ENCODE measurements around the gene MRFAP1.
"Not testable (repeated sequence)": the region's sequence is repeated elsewhere in the genome, so short reads cannot be mapped to it uniquely, and the experiment has no call there.

MRFAP1 gene

DNA sequence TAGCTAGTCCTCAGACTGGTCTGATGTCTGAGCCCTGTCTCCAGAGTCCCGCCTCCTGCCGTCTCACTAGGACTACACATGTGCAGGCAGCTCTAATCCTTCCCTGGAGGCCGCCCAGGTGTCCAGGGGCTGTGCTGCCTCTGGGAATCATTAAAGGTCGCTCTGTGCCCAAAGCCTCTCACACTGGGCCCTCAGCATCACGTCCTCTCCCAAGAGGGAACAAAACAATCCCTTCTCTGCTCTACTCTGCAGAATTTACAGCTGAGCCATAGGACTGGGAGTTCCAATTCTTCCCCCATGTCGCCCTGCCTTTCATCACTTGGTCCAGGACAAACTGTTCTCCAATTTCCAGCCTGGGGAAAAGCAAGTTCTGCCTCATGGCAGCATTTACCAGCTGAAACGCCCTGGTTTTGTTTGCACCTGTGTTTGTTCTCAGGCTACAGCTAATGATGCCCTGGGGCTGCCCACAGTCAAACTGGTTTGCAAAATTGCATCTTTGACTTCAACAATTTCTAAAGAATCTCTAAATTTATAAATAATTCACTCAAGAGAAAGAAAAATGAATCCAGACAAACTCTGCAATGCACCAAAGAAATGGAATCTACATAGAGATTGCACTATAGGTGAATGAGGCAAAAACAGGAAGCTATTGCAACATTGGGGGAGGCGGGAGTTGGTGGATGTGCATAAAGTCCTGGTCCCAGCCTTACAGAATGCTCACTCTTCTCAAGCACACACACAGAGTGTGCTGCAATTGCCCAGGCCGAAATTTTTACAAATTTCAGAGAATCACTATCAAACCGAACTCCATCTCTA is 7.2 kb upstream of the MRFAP1 start:
- no peak for DNase-seq (ENCODE audit: low read depth in 1 of 2, low spot score in 1 of 2)

GRCh38 chr4:6634746-6635145 is 5.7 kb upstream of the MRFAP1 start:
- DNase-seq (ENCODE audit: low read depth in 1 of 2, low spot score in 1 of 2), result no peak

GRCh38 chr4:6639137-6639680 is 1.3 kb upstream of the MRFAP1 start:
- DNase-seq (ENCODE audit: low read depth in 1 of 2, low spot score in 1 of 2), result no peak

GRCh38 chr4:6641164-6641970 is 882 bp downstream of the MRFAP1 start:
- no peak for DNase-seq (ENCODE audit: low read depth in 1 of 2, low spot score in 1 of 2)

DNA sequence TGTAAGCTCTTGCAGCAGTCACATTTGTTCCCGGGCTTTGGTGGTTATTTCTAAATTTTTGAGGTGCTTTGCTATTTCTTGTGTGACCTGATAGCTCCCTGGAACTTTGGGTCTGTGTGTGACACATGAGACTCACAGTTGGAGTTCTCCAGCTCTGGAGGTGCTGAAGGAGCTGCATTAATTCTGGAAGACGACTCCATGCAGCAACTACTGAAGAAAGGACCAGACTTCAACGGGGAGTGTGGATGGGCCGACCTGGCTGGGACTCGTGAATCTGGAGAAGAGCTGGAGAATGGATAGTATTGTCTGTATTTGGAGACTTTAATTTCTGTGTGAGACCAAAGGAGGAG is 1.5 kb downstream of the MRFAP1 start:
- no peak for DNase-seq (ENCODE audit: low read depth in 1 of 2, low spot score in 1 of 2)

- DNase-seq (ENCODE audit: low read depth in 1 of 2, low spot score in 1 of 2), result no peak
These were observed 2.8 kb downstream of the MRFAP1 start for GRCh38 chr4:6643141-6643847.

DNA sequence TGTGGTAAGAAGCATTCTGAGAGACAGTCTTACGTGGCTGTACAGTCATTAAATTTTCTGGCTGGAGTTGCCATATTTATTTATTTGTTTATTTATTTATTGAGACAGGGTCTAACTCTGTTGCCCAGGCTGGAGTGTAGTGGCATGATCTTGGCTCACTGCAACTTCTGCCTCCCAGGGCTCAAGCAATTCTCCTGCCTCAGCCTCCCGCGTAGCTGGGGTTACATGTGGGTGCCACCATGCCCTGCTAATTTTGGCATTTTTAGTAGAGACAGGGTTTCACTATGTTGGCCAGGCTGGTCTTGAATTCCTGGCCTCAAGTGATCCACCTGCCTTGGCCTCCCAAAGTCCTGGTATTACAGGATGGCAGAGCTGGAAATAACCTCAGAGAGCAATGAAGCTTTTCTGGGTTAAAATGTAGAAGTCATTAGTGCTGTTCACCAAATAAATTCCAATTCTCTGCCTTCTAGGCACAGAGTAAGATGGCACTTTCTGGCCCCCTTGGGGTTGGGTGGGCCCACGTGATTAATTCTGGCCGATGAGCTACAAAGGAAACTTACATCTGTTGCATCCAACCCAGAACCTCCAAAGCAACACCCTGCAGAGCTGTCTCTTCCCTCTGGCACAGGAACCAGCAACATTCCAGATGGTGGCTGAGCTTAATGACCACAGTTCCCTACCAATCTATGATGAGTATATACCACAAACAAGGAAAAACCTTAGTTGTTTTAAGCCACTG is 4.5 kb downstream of the MRFAP1 start:
- DNase-seq (ENCODE audit: low read depth in 1 of 2, low spot score in 1 of 2), result no peak

- DNase-seq (ENCODE audit: low read depth in 1 of 2, low spot score in 1 of 2), result no peak
These were observed 6.7 kb downstream of the MRFAP1 start for GRCh38 chr4:6647169-6647568.

DNA sequence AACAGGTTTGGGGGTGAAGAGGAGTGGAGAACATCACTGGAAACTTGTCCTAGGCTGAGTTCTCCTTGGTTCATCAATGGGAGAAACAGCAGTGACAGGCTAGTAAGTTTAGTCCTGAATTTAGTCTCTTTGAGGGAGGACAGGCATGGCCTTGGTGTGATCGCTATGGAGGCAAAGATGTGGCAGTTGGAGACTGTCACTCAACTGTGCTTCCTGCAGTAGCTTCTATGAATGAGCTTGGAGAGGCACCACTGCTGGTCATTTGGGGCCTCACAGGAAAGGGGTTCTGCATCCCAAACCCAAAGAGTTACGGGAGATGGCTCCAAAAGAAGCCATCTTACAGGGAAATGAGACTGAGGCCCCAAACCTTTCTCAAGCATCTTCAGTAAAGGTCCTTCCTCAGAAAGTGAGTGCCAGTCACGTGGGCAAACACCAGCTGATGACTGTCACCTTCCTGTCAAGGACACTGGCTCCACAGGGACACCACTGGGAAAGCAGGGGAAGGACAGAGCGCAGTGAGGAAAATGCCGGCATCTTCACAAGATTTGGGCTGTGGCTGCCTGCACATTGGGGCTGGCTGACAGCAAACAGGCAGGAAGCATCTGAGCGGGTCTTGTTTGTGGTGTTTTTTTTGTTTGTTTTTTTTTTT is 7.2 kb downstream of the MRFAP1 start:
- DNase-seq (ENCODE audit: low read depth in 1 of 2, low spot score in 1 of 2), result no peak

DNA sequence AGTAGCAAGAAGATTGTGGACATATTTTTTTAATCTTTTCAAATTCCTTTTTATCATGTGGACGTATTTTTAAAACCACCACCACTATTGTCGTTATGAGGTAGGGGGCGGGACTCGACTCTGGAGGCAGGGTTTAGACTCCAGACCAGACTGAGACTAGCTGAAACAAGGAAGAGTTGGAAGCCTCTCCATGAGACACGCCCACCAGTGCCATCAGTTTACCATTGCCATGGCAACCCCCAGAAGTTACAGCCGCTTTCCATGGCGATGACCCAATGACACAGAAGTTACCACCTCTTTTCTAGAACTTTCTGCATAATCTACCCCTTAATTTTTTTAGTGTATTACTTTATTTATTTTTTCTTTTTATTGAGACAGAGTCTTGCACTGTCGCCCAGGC is 8.7 kb downstream of the MRFAP1 start:
- DNase-seq (ENCODE audit: low read depth in 1 of 2, low spot score in 1 of 2), result no peak

- DNase-seq (ENCODE audit: low read depth in 1 of 2, low spot score in 1 of 2), result not testable (repeated sequence)
These were observed 13.7 kb downstream of the MRFAP1 start for GRCh38 chr4:6654211-6654610.

- DNase-seq (ENCODE audit: low read depth in 1 of 2, low spot score in 1 of 2), result not testable (repeated sequence)
These were observed 14.8 kb downstream of the MRFAP1 start for GRCh38 chr4:6655291-6655690.

GRCh38 chr4:6655924-6656323 is 15.4 kb downstream of the MRFAP1 start:
- DNase-seq (ENCODE audit: low read depth in 1 of 2, low spot score in 1 of 2), result no peak

DNA sequence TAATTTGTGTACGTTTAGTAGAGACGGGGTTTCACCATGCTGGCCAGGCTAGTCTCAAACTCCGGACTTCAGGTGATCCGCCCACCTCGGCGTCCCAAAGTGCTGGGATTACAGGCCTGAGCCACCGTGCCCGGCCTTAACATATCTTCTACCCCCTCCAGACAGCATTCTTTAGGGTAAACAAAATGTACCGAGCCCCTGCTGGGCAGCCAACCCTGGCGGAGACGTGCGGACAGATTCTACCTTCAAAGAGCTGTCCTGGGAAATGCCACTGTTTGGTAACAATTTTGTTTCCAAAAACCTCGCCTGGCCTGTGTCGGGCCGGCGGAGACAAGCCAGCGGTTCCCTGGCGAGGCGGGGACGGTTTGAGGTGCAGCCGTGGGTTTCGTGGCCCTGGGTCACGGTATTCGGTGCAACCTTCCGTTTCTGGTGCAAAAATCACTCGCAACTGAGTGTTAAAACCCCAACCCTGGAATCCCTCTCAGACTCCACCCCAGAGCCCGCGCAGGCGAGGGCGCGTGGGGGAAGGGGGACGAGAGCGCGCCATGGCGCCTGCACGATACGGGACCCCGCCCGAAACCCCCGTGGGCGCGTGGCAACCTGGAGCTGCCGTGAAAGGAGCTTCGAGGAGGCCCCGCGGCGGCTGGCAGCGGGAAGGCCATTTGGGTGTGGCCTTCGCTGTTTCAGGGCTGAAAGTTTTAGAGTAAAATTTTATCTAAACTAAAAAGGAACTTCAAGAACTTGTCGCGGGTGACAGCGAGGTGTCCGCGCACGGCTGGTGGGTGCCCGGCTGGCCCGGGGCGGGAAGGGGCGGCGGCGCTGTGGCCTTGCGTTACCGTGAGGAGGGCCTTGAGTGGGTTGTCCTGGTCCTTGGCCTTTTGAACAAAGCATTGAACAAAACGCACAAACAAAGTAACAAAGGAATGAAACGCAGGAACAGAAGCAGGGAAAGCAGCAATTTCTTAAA is 17.0 kb downstream of the MRFAP1 start:
- DNase-seq (ENCODE audit: low read depth in 1 of 2, low spot score in 1 of 2), result no peak

GRCh38 chr4:6658209-6658595 is 17.7 kb downstream of the MRFAP1 start:
- no peak for DNase-seq (ENCODE audit: low read depth in 1 of 2, low spot score in 1 of 2)

DNA sequence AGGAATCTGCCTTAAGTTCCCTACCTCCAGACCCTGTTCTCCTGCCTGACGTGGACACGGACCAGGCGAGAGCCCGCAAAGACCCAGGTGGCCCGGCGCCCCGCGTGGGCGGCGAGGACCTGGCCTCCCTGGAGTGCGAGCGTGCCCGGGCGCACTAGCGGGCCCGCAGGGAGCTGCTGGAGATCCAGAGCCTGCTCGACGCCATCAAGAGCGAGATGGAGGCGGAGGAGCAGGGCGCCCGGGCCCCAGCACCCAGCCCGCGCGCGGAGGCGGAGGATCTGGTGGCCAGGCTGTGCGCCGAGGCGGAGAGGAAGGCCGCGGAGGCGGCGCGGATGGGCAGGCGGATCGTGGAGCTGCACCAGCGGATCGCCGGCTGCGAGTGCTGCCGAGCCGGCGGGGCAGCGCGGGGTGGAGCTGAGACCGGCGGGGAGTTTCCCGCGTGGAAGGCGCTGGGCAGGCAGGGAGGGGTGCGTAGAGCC is 18.2 kb downstream of the MRFAP1 start:
- DNase-seq (ENCODE audit: low read depth in 1 of 2, low spot score in 1 of 2), result peak; percentile 14 to 23

GRCh38 chr4:6659897-6660296 is 19.4 kb downstream of the MRFAP1 start:
- no peak for DNase-seq (ENCODE audit: low read depth in 1 of 2, low spot score in 1 of 2)

DNA sequence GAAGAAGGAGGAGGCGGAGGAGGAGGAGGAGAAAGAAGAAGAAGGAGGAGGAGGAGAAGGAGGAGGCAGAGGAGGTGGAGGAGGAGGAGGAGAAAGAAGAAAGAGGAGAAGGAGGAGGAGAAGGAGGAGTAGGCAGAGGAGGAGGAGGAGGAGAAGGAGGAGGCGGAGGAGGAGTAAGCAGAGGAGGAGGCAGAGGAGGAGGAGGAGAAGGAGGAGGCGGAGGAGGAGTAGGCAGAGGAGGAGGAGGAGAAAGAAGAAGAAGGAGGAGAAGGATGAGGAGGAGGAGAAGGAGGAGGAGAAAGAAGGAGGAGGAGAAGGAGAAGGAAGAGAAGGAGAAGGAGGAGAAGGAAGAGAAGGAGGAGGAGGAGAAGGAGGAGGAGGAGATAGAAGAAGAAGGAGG is 19.9 kb downstream of the MRFAP1 start:
- no peak for DNase-seq (ENCODE audit: low read depth in 1 of 2, low spot score in 1 of 2)

GRCh38 chr4:6662591-6662990 is 22.1 kb downstream of the MRFAP1 start:
- DNase-seq (ENCODE audit: low read depth in 1 of 2, low spot score in 1 of 2), result no peak

Measured in activated CD4-positive, alpha-beta T cell treated with anti-CD3 and anti-CD28 coated beads, Interleukin-2, amount 50 U/mL, for 24 hours (primary cell).